GM18499 (cell line): ENCODE data around the gene CACFD1.

ENCODE experiments used
- ATAC-seq: cut with Tn5 transposase; IDR thresholded peaks from one replicate; pipeline ENCODE4 v1.9.1; 2021; ENCODE audit warnings: moderate number of reproducible peaks; ENCODE audit not compliant: insufficient read depth, unreplicated experiment

The CACFD1 gene

DNA sequence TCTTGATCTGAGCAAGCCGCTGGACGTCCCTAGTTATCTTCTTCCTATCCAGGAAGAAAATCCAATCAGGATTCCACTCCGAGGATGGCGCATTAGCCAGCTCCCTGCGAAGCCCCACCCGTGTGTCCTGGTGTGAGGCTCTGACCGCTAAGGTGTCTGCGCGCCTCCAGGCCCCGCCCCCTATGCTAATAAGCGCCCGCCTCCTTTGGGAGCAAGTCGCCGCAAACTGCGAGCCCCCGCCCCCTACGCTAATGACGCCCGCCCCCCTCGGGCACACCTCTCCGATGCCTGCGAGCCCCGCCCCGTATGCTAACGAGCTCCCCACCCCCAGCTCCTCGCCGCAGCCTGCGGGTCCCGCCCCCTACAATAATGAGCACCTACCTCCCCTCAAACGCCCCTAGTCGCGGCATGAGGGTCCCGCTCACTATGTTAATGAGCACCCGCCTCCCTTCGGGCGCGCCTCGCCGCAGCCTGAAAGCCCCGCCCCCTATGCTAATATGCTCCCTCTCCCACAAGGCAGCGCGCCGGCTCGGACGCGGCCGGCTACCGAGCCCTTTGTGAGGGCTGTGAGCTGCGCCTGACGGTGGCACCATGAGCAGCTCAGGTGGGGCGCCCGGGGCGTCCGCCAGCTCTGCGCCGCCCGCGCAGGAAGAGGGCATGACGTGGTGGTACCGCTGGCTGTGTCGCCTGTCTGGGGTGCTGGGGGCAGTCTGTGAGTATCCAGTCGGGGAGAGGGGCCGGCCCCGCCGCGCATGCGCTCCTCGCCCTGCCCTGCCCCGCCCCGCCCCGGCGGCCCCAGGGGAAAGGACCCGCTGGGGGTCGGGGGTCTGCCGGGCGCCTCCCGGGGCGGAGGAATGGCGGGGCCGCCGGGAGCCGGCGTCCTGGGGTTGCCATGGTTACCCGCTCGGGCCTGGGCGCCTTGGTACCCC, at the start of gene CACFD1:
TSS of gene CACFD1 (plus strand) at position 503 of the 929 bp plus-strand sequence. CDS start at position 592, 89 bp downstream.
- ATAC-seq = no peak

DNA sequence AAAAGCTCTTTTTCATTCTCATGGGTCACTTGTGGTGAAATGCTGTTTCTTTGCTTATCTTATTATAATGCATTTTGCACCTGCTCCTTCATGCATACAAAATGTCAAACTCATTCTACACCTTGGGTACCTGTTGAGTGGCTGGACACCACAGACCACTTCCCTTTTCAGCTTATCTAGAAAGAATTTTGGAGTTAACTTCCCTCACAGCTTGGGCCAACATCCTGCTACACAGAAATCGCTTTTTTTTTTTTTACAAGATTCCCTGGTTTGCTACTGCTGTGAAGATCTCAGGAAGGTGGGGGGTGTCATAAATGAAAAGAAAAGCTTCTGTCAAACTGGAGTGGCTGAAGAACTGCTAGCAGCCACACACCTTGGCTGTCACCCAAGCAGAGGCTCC, 44.6 kb upstream of the CACFD1 start:
- no peak for ATAC-seq

DNA sequence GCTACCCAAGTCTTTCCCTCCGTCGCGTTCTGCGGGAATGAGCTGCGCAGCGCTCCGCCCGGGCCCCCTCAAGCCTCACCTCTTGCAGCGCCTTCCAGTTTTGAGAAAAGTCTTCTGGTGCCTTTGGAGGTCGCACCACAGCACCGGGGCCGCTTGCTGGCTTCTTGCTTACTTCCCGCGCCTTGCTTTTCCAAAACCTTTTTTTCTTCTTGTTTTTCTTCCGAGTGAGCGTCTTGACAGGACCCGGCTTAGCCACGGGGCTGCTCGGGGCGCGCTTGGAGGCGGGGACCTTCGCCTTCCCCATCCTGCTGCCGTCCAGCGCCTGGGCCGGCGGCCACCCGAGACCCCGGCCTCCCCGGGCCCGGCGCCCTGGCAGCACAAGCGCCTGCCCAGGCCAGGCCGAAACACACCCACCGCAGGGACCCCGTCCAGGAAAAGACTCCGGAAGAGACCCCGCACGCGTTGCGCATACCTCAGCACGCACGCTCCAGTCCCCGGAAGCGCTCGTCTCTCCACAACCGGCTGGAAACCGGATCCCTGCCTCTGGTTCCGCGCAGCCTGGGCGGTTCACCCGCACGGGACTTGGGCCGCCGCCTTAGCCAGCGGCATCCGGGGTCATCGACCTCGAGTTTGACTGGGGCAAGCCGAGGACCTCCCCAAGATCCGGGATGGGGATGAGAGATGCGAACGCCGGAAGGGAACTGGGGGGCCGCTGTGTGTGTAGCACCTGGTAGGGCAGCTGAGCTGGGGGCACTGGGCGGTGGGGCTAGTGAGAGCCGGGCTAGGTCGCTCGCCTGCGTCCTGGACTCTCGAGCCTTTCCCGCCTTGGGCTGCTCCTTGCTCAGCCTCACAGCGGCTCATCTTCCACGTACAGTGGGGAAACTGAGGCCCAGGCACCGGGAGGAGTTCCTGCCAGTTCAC, 42.0 kb upstream of the CACFD1 start, which contains the start of gene REXO4:
TSS of gene REXO4 (minus strand) at position 470 of the 921 bp plus-strand sequence. CDS start at position 304, 166 bp downstream.
- peak; percentile 39 for ATAC-seq

DNA sequence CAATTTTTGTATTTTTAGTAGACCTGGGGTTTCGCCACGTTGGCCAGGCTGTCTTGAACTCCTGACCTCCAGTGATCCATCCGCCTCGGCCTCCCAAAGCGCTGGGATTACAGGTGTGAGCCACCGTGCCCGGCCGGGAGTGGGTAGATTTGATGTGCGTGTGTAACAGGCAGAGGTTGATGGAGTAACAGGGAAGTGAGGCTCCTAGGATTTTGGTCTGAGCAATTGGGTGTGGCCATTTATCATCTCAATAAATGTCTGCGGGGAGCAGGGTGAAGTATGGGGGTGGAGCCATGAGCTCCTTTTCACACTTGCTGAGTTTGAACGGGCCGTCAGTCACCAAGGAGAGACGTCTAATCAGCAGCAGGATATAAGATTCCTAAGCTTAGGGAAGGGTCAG, 40.8 kb upstream of the CACFD1 start:
- no peak for ATAC-seq

DNA sequence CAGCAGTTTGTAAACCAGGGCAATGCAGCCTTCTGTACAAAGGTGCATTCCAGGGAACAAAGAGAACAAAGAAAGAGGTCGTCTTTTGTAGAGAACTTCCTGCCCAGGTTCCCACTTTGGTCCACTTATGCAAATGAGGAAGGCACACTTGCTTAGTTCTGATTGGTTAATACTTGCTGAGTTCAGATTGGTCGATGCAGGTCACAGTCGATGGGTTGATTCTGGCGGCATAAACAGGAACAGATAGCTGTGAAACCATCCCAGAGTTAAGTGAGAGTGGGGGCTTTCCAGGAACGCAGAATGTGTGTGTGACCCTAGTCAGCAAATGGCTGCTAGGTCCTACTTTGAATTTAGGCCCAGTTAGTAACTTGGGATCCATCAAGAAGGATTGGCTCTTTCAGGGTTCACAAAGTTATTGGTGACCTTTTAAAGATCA, 39.4 kb upstream of the CACFD1 start:
- no peak for ATAC-seq

DNA sequence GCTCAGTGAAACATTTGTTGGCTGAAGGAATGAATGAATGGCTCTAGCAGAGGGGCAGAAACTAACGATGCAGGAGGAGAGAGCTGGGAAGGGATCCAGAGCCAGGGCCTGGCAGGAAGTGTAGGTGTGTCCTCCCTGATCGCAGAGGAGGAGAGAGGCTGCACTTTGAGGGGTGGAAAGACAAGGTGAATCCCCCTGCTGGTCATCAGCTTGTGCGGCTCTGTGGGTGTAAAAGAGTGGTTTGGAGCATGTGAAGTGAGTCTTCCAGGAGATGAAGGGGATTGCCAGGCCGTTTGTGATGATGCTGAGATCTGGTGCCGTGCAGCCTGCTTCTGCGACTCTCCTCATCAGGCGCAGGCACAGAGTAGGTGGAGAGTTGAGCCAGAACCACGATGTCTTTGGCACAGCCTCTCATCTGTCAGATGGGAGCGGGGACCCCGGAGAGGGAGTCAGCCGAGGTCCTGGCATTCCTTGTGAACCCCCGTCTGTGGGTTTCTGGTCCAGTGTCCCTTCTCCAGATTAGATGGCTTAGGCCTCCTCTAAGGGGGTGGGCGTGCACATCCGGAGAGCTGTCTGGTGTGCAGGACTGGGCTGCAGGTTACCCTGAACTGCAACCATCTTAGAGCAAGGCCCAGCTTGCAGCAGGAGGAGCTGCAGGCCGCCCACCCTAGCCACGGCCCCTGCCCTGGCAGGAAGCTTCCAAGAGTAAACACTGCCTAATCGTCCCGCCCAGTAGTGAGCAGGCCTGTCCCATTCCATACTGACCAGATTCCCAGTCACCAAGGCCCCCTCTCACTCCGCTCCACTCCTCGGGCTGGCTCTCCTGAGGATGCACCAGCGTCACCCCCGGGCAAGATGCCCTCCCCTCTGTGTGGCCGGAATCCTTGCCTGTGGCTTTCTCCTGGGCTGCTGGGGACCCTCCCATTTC, 37.9 kb upstream of the CACFD1 start, which contains the start of gene ADAMTS13:
TSS of gene ADAMTS13 (plus strand) at position 753 of the 928 bp plus-strand sequence. CDS start at position 830, 77 bp downstream.
- ATAC-seq = no peak

DNA sequence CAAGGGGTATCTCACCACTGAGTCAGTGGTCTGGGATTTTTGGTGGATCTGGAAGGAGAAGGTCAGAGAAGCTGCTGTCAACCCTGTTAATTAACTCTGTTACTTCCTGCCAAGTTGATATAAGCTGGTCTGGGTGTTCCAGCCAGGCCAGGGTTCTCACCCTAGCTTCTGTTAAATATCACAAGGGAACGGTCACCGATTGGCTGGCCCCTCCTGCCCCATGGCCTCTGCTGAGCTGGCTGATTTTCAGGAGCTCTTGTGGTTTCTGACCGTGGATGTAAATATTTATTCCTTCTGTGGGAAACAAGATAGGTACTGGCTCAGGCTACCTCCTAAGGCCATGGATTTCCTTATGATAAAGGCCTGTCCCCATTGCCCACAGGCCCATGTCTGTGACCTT, 36.6 kb upstream of the CACFD1 start:
- ATAC-seq = no peak

DNA sequence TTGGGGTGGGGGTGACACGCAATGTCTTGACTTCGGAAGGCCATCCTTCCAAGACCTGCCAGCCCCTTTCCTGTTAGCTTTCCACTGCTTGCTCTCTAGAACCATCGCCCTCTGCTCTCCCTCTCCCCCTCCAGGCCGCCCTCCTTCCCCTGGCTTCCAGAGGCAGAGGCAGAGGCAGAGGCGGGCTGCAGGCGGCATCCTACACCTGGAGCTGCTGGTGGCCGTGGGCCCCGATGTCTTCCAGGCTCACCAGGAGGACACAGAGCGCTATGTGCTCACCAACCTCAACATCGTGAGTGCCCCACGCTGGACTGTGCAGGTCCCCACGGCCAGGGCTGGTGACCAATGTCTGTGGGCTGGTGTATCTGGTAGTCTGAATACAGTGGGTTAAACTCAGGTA, 35.6 kb upstream of the CACFD1 start:
- ATAC-seq = no peak

DNA sequence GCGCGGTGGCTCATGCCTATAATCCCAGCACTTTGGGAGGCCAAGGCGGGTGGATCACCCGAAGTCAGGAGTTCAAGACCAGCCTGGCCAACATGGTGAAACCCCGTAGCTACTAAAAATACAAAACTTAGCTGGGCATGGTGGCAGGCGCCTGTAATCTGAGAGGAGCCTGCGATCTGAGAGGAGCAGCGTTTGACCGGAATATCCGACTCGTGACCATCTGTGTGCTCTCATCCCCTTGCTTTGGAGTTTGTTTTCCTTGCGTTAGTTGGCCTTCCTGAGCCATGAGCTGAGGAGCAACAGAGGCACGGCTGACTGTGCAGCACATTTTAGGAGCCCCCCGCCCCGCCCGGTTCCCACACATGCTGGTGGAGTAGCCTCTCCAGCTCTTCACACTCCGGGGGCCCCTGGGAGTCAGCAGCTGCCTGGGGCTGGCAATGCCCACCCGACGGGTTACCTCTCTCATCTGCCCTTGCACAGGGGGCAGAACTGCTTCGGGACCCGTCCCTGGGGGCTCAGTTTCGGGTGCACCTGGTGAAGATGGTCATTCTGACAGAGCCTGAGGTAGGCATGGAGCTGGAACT, 34.6 kb upstream of the CACFD1 start:
- ATAC-seq = no peak

DNA sequence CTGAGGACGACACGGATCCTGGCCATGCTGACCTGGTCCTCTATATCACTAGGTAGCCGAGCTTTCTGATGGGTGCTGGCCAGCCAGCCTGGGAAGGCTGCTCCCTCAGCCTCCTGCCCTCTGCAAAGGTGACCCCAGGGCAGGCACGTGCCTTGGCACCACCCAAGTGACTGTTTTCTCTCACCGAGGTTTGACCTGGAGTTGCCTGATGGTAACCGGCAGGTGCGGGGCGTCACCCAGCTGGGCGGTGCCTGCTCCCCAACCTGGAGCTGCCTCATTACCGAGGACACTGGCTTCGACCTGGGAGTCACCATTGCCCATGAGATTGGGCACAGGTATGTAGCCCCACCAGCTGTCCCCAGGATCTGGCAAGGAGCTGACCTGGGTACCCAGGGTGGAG, 33.8 kb upstream of the CACFD1 start:
- ATAC-seq = no peak

DNA sequence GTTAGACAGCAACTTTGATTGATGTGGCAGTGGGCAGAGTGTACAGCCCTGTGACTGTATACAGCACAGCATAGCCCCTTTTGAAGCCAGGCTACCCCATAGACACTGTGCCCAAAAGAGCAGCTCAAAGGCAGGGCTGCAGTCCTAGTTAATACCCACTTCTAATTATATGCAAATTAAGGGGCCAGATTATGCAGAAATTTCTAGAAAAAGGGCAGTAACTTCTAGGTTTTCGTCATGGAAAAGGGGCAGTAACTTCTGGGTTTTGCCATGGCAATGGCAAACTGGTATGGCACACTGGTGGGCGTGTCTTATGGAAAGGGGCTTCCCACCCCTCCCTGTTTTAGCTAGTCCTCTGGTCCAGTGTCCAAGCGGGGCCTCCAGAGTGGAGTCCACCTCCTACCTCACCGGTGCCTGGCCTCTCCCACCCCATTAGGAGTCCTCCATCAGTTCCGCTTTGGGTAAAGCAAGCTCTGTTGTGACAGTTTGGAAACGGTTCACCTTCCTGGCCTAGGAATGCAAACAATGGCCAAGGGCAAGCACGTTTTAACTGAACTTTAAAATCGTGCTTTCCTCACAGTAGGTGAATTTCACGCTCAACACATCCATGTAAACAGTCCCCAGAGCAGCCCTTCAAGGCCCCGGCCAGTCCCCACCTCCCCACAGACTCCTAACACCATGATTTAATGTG, 32.0 kb upstream of the CACFD1 start:
- no peak for ATAC-seq

DNA sequence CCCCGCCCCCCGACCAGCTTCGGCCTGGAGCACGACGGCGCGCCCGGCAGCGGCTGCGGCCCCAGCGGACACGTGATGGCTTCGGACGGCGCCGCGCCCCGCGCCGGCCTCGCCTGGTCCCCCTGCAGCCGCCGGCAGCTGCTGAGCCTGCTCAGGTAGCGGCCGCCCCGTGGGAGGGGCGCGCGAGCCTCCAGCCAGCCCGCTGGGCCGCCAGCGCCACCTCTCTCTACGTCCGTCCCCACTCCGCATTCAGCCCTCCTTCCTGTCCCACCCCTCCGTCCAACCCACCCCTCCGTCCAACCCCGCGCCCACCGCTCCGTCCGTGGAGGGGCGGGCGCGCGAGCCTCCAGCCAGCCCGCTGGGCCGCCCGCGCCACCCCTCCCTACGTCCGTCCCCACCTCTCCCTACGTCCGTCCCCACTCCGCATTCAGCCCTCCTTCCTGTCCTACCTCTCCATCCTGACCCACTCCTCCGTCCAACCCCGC, 31.1 kb upstream of the CACFD1 start:
- ATAC-seq = no peak

DNA sequence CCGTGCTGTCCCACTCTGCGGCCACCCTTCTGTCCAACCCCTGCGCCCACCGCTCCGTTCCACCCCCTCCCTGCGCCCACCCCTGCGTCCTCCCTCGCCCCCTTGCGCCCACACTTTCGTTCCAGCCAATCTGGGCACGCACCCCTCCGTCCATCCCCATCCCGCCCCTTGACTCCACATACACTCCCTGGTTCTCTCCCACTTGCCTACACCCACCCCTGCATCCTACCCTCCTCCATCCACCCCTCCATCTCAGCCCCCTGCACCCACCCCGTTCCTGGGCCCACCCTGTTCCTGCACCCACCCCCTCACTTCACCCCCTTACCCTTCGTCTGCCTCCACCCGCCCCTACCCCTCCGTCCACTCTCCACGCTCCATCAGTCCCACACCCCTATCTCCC, 30.6 kb upstream of the CACFD1 start:
- ATAC-seq = no peak

DNA sequence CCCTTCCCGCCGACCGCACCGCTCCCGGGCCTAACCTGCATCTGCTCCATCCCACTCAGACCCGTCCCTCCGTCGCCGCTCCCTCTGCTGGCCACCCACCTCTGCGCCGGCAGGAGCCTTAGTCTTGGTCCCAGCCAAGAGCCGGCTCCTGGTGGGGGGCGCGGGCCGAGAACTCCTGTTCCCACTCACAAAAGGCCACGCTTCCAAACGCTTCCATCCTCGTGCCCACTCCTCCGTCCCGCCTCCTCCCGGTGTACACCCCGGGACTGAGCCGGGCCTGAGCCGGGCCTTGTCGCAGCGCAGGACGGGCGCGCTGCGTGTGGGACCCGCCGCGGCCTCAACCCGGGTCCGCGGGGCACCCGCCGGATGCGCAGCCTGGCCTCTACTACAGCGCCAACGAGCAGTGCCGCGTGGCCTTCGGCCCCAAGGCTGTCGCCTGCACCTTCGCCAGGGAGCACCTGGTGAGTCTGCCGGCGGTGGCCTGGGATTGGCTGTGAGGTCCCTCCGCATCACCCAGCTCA, 30.1 kb upstream of the CACFD1 start:
- no peak for ATAC-seq

DNA sequence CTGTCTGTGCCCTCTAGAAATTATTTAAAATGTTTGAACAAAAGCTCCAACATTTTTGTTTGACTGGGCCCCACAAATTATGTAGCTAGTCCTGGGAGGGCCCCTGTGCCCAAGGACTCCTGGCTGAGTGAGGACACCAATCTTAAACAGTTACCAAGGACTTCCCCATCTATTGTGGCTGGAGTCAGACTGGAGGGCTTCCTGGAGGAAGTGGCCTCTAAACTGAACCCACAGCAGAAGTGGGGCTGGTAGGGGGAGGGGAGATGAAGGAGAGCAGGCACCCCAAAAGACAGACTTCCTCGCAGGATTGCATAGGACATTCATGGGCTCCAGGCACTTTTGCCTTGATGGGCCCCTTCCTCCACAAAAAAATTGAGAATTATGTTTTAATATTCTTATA, 29.5 kb upstream of the CACFD1 start:
- ATAC-seq = no peak

DNA sequence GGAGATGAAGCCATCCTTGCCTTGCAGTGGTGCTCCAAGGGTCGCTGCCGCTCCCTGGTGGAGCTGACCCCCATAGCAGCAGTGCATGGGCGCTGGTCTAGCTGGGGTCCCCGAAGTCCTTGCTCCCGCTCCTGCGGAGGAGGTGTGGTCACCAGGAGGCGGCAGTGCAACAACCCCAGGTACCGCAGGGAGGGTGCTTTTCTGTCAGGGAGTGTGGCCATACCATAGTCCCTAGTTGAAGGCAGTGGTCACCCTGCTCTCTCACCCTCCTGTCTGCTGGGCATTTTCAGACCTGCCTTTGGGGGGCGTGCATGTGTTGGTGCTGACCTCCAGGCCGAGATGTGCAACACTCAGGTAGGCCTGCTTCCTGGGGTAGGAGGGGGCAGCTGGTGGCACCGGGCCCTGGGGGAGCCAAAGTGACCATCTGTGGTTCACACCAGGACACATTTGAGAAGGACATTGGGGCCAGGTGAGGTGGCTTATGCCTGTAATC, 26.4 kb upstream of the CACFD1 start:
- no peak for ATAC-seq

DNA sequence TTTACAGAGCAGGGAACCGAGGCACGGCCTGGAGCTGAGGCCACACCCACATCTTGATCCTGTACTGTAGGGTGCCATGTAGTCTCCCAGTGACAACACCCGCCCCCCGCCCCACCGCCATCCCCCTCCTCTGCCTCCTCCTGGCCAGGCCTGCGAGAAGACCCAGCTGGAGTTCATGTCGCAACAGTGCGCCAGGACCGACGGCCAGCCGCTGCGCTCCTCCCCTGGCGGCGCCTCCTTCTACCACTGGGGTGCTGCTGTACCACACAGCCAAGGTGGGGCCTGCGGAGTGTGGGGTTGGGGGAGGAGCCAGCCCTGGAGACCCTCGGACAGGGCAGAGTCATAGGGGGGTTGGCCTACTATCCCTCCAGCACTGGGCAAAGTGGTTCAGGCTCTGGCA, 23.1 kb upstream of the CACFD1 start:
- ATAC-seq = no peak
